Testis (tissue), 3 donors: ENCODE results near the gene SYCP2. TPM values are rescaled to one million over a fixed set of nuclear protein-coding genes. Genes with fewer than 3 reads are reported as not detected.

Experiments
- DNase-seq: peaks from one replicate; pipeline ENCODE4 v3.0.0-alpha.2; 2019
- H3K27ac ChIP-seq, 2 donors: fragments of 200-600 bp; sonication (generic); one replicate each; pipeline ENCODE4 v1.5.1; 2019
- H3K27me3 ChIP-seq: fragments of 200-600 bp; sonication (generic); one replicate; pipeline ENCODE4 v1.5.1; 2019
- H3K36me3 ChIP-seq: fragments of 200-600 bp; sonication (generic); one replicate; pipeline ENCODE4 v1.5.1; 2017; ENCODE audit warnings: low read depth; ENCODE audit errors: missing control alignments
- H3K4me1 ChIP-seq: fragments of 200-600 bp; sonication (generic); one replicate; pipeline ENCODE4 v1.5.1; 2019
- H3K4me3 ChIP-seq, 2 donors: fragments of 200-600 bp; sonication (generic); one replicate each; pipeline ENCODE4 v1.5.1; 2017 to 2019
- H3K9me3 ChIP-seq: fragments of 200-600 bp; sonication (generic); one replicate; pipeline ENCODE4 v1.5.1; 2017
- CTCF ChIP-seq, 3 experiments: fragments of 450-650 bp in 2 of 3; fragments of 200-600 bp in 1 of 3; sonication (generic) in 1 of 3; IDR thresholded peaks; one replicate each; pipeline ENCODE4 v1.5.1; 2016 to 2019; ENCODE audit warnings: antibody characterized with exemption in 3 of 3, mild to moderate bottlenecking in 2 of 3, moderate library complexity in 1 of 3
- POLR2A ChIP-seq: fragments of 450-650 bp; IDR thresholded peaks from one replicate; pipeline ENCODE4 v1.6.1; 2017; ENCODE audit warnings: antibody characterized with exemption, mild to moderate bottlenecking, moderate library complexity
- WGBS, 2 donors: methylation state at CpG; one replicate each; pipeline ENCODE4 v1.1.5; 2018; 5-methylcytosine and 5-hydroxymethylcytosine counted together
- intact Hi-C: fragments of 100-400 bp; cut with DNase I; formaldehyde crosslinking; loops from one replicate; pipeline ENCODE4 v1.15.1; 2023; ENCODE audit warnings: low total_unique reads
- polyA plus RNA-seq: library from polyadenylated mRNA; stranded (reverse); fragments of 350-450 nt; fragmentation: Illumina TruSeq; extraction: RNeasy Lipid Tissue Mini Kit (QIAGEN cat#74804); gene quantifications from one replicate; pipeline ENCODE4 v1.2.3, GENCODE V29; 2014; ENCODE audit warnings: low read depth, low replicate concordance; ENCODE audit not compliant: insufficient read depth
- total RNA-seq, 2 donors: library from RNA; depleted of rRNA; stranded (reverse); fragments of >200 nt; gene quantifications; one replicate each; pipeline ENCODE4 v1.2.3, GENCODE V29; 2016

SYCP2 gene
- total and polyA plus RNA-seq, 3 donors from 2014 or later = 18.8 to 55.8 (median 23.8) TPM

DNA sequence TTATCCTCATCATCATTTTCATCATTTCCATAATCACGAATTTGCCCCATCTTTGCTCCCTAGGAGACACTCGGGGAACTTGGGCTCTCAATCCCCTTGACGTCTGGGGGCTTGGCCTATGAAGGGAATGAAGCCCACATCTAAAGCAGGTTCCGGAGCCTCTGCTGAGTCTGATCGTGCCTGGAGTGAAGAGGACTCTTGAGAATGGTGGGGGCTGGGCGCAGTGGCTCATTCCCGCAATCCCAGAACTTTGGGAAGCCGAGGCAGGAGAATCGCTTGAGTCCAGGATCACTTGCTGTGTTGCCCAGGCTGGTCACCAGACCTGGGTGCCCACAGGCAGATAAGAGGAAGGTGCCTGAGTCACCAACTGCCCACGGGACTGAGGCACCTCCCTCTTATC lies 114.5 kb downstream of the SYCP2 start:
- Histone ChIP-seq H3K4me1 (no peaks in the 10 kb centered on the region), H3K4me3 (no peak overlapping the region), H3K27ac (no peak overlapping the region), H3K36me3 (no peaks in the 10 kb centered on the region), H3K9me3 (no peaks in the 10 kb centered on the region), H3K27me3 (no peaks in the 10 kb centered on the region)
- intact Hi-C loops = no loop called here
- DNase-seq = no peak
- 91 to 94% methylated on average over 9 to 10 of the region's 10 CpGs for WGBS, 2 donors
- TF ChIP-seq POLR2A = no peak
- no peak for TF ChIP-seq CTCF (IDR thresholded peaks at IDR 0.05)

- intact Hi-C loops = no loop called here
- DNase-seq = peak; percentile 2
- 81 to 92% methylated on average over 13 to 14 of the region's 14 CpGs for WGBS, 2 donors
- TF ChIP-seq POLR2A (no peak), CTCF (IDR thresholded peaks at IDR 0.05) (no peak)
- Histone ChIP-seq H3K4me1 (no peaks in the 10 kb centered on the region), H3K27ac (no peak overlapping the region), H3K4me3 (no peak overlapping the region), H3K9me3 (no peaks in the 10 kb centered on the region), H3K27me3 (no peaks in the 10 kb centered on the region), H3K36me3 (no peaks in the 10 kb centered on the region)
These were observed 115.4 kb downstream of the SYCP2 start for GRCh38 chr20:59817846-59818615.

GRCh38 chr20:59817406-59817805 lies 116.0 kb downstream of the SYCP2 start:
- intact Hi-C loops = no loop called here
- Histone ChIP-seq H3K27ac (no peak overlapping the region), H3K9me3 (no peaks in the 10 kb centered on the region), H3K4me3 (no peak overlapping the region), H3K27me3 (no peaks in the 10 kb centered on the region), H3K36me3 (no peaks in the 10 kb centered on the region), H3K4me1 (no peaks in the 10 kb centered on the region)
- TF ChIP-seq CTCF (IDR thresholded peaks at IDR 0.05) (no peak), POLR2A (no peak)
- WGBS, 2 donors = 81 to 91% methylated on average over 2 to 4 of the region's 4 CpGs
- peak; percentile 4 for DNase-seq

DNA sequence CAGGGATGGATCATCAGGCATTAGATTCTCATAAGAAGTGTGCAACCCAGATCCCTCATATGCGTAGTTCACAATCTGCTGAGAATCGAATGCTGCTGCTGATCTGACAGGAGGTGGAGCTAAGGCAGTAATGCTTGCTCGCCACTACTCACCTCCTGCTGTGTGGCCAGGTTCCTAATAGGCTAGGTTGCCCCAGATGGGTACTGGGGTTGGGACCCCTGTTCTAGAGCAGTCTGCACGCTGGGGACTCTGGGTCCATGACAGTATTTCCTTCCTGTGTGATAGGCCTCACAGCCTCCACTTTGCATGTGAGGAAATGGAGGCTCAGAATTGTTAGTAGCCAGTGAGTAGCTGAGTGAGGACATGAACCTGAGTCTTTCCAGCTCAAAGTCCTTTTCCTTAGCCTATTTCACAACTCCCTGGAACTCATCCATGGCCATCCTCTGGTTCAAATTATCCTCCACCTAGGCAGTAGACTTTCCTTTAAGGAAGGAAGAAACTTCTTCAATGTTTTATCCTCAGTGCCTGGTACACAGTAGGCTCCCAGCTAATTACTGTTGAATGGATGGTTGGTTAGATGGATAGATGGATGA lies 117.2 kb downstream of the SYCP2 start:
- no peak for DNase-seq
- Histone ChIP-seq H3K9me3 (no peaks in the 10 kb centered on the region), H3K36me3 (no peaks in the 10 kb centered on the region), H3K27ac (no peak overlapping the region), H3K4me1 (no peaks in the 10 kb centered on the region), H3K27me3 (no peaks in the 10 kb centered on the region), H3K4me3 (no peak overlapping the region)
- WGBS, 2 donors = 76 to 96% methylated on average over 2 to 4 of the region's 4 CpGs
- TF ChIP-seq POLR2A (no peak), CTCF (IDR thresholded peaks at IDR 0.05) (no peak)
- intact Hi-C loops = no loop called here
